Mononuclear cell (primary cell): ENCODE data around the gene C2CD4C. TPM values are rescaled to one million over a fixed set of nuclear protein-coding genes. Genes with fewer than 3 reads are reported as not detected.
"Not testable (repeated sequence)": the region's sequence is repeated elsewhere in the genome, so short reads cannot be mapped to it uniquely, and the experiment has no call there.

Experiments used
- H3K27me3 ChIP-seq: 2 replicates; pipeline ENCODE4 v1.6.0; 2011; ENCODE audit warnings: low read length, control low read depth; ENCODE audit not compliant: insufficient read depth
- H3K4me1 ChIP-seq: 2 replicates; pipeline ENCODE4 v1.5.1; 2011; ENCODE audit warnings: mild to moderate bottlenecking, low read length, control low read depth; ENCODE audit not compliant: insufficient read depth
- H3K4me3 ChIP-seq: 2 replicates; pipeline ENCODE4 v1.5.1; 2011; ENCODE audit warnings: mild to moderate bottlenecking, low read length, moderate library complexity
- H3K9me3 ChIP-seq: 2 replicates; pipeline ENCODE4 v1.5.1; 2011; ENCODE audit warnings: low read depth, mild to moderate bottlenecking, control low read depth, low read length
- total RNA-seq: library from RNA; depleted of rRNA; stranded (reverse); fragments of >200 nt; gene quantifications from one replicate; pipeline ENCODE4 v1.2.3, GENCODE V29; 2012

The C2CD4C gene
- total RNA-seq, 1 donor: not detected

DNA sequence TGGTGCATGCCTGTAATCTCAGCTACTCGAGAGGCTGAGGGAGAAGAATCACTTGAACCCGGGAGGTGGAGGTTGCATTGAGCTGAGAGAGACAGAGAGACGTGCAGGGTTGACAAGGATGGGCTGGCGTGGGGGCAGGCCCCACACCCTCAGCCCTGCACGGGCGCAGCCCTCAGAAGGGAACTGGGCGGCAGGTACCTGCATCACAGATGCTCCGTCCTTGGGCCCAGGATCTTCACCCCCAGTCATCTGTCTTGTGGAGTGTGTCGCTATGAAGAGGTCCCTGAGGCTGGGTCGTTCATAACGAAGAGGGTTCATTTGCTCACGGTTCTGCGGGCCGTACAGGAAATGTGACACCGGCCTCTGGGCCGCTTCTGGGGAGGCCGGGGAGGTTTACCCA is 20.3 kb downstream of the C2CD4C start:
- peaks cover 7% of the 10 kb centered on the region for H3K27me3 ChIP-seq
- no peaks in the 10 kb centered on the region for H3K9me3 ChIP-seq
- H3K4me3 ChIP-seq: no peak overlapping the region
- no peaks in the 10 kb centered on the region for H3K4me1 ChIP-seq

DNA sequence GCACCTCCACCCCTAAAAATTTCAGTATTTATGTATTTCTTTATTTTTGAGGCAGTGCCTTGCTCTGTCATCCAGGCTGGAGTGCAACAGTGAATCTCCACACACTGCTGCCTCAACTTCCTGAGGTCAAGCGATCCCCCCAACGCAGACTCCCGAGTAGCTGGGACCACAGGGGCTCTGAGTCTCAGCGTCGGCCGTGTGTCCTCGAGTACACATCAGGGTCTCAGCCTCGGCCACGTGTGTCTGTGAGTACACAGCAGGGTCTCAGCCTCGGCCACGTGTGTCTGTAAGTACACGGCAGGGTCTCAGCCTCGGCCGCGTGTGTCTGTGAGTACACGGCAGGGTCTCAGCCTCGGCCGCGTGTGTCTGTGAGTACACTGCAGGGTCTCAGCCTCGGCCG is 21.2 kb downstream of the C2CD4C start:
- no peaks in the 10 kb centered on the region for H3K9me3 ChIP-seq
- no peak overlapping the region for H3K4me3 ChIP-seq
- H3K27me3 ChIP-seq: peaks cover 10% of the 10 kb centered on the region
- no peaks in the 10 kb centered on the region for H3K4me1 ChIP-seq

DNA sequence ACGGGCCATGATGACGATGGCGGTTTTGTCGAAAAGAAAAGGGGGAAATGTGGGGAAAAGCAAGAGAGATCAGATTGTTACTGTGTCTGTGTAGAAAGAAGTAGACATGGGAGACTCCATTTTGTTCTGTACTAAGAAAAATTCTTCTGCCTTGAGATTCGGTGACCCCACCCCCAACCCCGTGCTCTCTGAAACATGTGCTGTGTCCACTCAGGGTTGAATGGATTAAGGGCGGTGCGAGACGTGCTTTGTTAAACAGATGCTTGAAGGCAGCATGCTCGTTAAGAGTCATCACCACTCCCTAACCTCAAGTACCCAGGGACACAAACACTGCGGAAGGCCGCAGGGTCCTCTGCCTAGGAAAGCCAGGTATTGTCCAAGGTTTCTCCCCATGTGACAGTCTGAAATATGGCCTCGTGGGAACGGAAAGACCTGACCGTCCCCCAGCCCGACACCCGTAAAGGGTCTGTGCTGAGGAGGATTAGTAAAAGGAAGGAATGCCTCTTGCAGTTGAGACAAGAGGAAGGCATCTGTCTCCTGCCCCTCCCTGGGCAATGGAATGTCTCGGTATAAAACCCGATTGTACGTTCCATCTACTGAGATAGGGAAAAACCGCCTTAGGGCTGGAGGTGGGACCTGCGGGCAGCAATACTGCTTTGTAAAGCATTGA is 22.2 kb downstream of the C2CD4C start:
- H3K4me1 ChIP-seq, H3K9me3 ChIP-seq: not testable (repeated sequence)

DNA sequence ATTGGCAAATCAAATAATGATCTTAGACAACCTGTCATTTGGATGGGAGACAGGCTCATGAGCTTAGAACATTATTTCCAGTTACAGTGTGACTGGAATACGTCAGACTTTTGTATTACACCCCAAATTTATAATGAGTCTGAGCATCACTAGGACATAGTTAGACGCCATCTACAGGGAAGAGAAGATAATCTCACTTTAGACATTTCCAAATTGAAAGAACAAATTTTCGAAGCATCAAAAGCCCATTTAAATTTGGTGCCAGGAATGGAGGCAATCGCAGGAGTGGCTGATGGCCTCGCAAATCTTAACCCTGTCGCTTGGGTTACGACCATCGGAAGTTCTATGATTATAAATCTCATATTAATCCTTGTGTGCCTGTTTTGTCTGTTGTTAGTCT is 22.8 kb downstream of the C2CD4C start:
- not testable (repeated sequence) for H3K4me3 ChIP-seq, H3K4me1 ChIP-seq, H3K9me3 ChIP-seq
- H3K27me3 ChIP-seq: peaks cover 10% of the 10 kb centered on the region

More for the DNA sequence above, 22.2 kb downstream of the C2CD4C start:
- H3K4me3 ChIP-seq: not testable (repeated sequence)
- H3K27me3 ChIP-seq: peaks cover 10% of the 10 kb centered on the region

DNA sequence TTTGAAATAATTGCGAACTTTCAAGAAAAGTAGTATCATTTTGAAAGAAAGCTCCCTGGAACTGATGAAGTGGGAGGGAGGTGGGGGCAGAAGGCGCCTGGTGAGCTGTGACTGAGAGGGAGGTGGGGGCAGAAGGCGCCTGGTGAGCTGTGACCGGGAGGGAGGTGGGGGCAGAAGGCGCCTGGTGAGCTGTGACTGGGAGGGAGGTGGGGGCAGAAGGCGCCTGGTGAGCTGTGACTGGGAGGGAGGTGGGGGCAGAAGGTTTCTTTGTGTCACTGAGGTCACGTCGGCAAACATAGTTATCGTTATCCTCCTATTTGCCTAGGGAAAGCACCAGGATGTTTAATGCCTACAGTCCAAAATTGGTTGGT is 24.2 kb downstream of the C2CD4C start:
- Histone ChIP-seq H3K27me3 (peaks cover 10% of the 10 kb centered on the region), H3K9me3 (no peaks in the 10 kb centered on the region), H3K4me3 (no peak overlapping the region), H3K4me1 (no peaks in the 10 kb centered on the region)

DNA sequence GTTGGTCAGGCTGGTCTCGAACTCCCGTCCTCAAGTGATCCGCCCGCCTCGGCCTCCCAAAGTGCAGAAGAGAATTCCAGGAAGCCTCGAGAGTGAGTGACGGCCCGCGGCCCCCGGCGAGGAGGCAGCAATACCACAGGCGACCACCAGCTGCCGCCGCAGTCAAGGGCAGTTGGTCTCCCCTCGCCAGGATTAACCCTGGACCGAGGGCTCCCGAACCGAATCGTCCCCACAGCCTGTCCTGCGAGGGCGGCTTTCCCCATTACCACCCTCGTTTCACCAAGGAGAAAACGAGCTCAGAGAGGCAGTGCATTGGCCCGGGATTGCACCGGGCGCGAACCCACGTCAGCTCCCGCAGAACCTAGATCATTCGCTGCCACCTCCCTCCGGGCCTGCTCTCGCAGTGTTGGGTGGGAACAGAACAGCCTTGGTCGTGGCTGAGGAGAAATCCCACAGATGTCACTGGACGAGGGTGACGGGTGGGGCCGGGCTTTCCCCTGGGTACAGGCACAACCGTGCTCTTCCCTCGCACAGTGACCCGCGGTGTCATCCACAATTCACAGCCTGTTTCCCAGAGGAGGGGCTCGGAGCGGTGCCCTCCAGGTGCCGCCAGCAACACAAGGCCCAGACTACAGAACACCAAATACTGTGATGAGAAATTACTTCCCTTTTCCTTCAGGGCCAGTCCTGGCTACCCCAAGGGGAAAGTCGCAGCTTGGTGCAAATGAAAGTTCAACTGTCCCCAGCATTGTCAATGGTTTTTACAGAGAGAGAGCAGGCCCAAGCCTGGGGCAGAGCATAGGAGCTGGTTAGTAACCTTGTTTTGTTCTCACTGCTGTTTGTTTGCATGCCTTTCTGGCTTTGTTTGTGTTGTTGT is 24.8 kb downstream of the C2CD4C start:
- Histone ChIP-seq H3K9me3 (no peaks in the 10 kb centered on the region), H3K27me3 (peaks cover 10% of the 10 kb centered on the region), H3K4me1 (no peaks in the 10 kb centered on the region), H3K4me3 (no peak overlapping the region)

DNA sequence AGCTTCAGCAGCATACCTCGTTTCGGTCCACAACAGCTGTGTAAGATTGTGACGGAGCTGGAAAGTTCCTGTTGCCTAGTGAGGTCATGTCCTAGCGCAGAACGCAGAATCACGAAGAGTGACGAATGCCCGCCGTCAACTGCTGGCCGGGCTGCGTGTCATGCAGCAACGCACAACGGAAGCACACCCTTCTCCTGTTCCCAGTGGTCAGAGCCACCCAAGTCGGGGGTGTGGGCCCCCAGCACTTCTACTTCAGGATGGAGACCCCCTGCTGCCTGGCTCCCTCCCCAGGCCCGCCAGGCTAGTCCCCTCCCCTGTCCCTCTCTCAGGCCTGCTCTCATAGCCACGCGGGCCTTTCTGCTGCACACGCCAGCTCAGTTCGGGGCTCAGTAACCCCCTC is 25.9 kb downstream of the C2CD4C start:
- Histone ChIP-seq H3K27me3 (peaks cover 10% of the 10 kb centered on the region), H3K4me3 (no peak overlapping the region)

DNA sequence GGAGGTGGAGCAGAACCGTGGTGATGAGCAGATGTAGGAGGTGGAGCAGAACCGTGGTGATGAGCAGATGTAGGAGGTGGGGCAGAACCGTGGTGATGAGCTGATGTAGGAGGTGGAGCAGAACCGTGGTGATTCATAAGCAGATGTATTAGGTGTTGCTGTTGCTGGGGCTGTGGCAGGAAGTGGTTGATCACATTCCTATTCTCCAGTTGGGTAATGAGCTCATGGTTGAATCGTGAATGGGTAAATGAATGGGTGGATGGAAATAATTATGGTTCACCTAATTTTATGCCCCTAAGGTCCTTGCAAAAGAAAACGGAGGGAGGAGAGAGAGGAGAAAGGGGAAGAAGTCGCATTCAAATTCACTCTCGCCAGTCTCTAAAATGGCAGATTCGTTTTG is 26.4 kb downstream of the C2CD4C start:
- not testable (repeated sequence) for H3K4me1 ChIP-seq

More for the DNA sequence above, 25.9 kb downstream of the C2CD4C start:
- no peaks in the 10 kb centered on the region for H3K9me3 ChIP-seq
- H3K4me1 ChIP-seq: no peaks in the 10 kb centered on the region

DNA sequence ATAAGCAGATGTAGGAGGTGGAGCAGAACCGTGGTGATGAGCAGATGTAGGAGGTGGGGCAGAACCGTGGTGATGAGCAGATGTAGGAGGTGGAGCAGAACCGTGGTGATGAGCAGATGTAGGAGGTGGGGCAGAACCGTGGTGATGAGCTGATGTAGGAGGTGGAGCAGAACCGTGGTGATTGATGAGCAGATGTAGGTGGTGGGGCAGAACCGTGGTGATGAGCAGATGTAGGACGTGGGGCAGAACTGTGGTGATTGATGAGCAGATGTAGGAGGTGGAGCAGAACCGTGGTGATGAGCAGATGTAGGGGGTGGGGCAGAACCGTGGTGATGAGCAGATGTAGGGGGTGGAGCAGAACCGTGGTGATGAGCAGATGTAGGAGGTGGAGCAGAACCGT is 27.0 kb downstream of the C2CD4C start:
- H3K27me3 ChIP-seq: peaks cover 10% of the 10 kb centered on the region
- H3K4me1 ChIP-seq, H3K4me3 ChIP-seq, H3K9me3 ChIP-seq: not testable (repeated sequence)

More for the DNA sequence above, 26.4 kb downstream of the C2CD4C start:
- not testable (repeated sequence) for H3K9me3 ChIP-seq, H3K4me3 ChIP-seq
- H3K27me3 ChIP-seq: peaks cover 10% of the 10 kb centered on the region

DNA sequence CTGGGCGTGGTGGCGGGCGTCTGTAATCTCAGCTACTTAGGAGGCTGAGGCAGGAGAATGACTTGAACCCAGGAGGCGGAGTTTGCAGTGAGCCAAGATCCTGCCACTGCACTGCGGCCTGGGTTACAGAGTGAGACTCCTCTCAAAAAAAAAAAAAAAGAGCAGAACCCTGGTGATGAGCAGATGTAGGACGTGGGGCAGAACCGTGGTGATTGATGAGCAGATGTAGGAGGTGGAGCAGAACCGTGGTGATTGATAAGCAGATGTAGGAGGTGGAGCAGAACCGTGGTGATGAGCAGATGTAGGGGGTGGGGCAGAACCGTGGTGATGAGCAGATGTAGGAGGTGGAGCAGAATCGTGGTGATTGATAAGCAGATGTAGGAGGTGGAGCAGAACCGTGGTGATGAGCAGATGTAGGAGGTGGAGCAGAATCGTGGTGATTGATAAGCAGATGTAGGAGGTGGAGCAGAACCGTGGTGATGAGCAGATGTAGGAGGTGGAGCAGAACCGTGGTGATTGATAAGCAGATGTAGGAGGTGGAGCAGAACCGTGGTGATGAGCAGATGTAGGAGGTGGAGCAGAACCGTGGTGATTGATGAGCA is 28.2 kb downstream of the C2CD4C start:
- H3K4me3 ChIP-seq, H3K4me1 ChIP-seq, H3K9me3 ChIP-seq: not testable (repeated sequence)
- H3K27me3 ChIP-seq: peaks cover 10% of the 10 kb centered on the region

DNA sequence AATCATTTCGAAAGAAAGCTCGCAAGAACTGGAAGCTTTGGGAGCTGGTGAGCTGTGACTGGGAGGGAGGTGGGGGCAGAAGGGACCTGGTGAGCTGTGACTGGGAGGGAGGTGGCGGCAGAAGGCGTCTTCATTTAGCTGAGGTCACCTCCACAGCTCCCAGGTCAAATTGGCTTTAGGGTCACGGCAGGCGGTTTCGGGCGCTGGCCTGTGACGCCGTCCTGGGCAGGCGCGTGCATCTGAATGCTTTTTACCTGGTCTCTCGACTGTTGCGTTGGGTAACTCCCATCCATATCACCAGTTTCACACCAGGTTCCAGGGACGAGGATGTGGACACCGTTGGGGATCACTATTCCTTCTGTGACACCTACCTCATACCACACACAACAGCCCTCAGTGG is 29.2 kb downstream of the C2CD4C start:
- no peak overlapping the region for H3K4me3 ChIP-seq
- no peaks in the 10 kb centered on the region for H3K9me3 ChIP-seq
- no peaks in the 10 kb centered on the region for H3K4me1 ChIP-seq
- peaks cover 10% of the 10 kb centered on the region for H3K27me3 ChIP-seq

DNA sequence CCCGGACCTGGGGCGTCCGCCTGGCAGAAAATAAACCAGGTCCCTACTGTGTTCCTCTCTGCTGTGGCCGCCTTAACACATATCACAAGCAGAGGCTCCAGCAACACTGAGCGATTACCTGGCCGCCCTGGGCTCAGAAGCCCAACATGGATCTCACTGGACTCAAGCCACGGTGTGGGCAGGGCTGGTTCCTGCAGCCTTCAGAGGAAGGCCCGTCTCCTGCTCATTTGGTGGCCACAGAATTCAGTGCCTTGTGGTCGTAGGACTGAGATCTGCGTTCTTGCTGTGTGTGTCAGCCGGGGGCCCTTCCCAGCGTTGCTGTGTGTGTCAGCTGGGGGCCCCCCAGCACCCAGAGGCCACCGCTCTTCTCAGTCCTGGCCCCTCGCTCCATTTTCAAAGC is 30.2 kb downstream of the C2CD4C start:
- no peak overlapping the region for H3K4me3 ChIP-seq
- H3K9me3 ChIP-seq: no peaks in the 10 kb centered on the region
- peaks cover 3% of the 10 kb centered on the region for H3K27me3 ChIP-seq
- no peaks in the 10 kb centered on the region for H3K4me1 ChIP-seq

DNA sequence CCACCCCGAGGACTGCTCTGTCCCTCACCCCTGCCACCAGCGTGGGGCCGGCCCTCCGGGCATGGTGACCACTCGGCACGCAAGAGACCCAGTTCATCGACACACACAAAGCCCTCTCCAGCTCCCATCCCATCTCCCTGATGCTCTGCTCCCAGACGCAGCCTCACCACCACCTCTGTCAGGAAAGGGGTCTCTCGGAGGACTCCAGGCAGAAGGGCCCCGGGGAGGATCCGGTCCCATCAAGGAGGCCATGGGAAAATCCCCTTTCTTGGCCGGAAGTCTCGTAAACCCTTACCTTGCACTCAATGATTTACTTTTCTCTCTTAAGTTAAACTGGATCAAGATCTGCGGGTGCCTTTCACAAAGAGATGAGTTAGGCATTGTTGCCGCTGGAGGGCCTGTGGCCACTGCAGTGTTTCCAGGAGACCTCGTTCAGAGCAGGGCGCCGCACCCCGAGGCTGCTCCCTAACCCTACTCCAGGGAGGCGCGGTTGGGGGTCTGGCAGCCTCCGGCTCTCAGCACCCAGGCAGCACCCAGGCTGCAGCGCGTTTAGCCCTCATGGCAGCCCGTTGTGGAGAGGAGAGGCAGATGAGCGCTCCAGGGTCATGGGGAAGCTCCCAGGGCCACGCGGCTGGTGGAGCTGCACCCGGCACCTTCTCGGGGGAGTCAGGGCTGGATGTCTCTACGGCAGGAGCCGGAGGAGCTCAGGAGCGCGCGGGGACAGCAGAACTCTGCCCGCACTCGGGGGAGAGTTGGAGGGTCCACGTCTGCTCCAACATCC is 31.0 kb downstream of the C2CD4C start:
- no peak overlapping the region for H3K4me3 ChIP-seq
- no peaks in the 10 kb centered on the region for H3K4me1 ChIP-seq
- no peaks in the 10 kb centered on the region for H3K9me3 ChIP-seq
- H3K27me3 ChIP-seq: no peaks in the 10 kb centered on the region

DNA sequence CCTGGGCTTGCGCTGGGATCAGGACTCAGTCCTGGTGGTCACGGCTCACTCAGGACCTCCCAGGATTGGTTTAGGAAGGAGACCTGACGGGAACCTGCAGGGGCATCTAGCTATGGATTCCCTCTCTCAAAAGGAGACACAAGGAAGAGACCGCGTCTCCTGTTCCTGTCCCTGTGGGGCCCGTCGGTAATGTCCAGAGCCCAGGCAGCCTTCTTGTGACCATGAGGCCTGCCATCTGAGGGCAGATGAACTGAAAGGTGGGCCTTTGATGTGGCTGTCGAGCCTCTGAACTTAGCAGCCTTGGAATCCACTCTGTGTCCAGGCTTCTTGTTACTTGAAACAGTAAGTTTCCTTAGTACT is 32.9 kb downstream of the C2CD4C start:
- Histone ChIP-seq H3K4me3 (no peak overlapping the region), H3K9me3 (no peaks in the 10 kb centered on the region), H3K27me3 (no peaks in the 10 kb centered on the region), H3K4me1 (no peaks in the 10 kb centered on the region)
